Mesendoderm (in vitro differentiated cells): Measurements from ENCODE around the gene SAMD11.
A peak's percentile ranks its signal among the peaks of the same experiment; 100 is the strongest.

Experiments
- DNase-seq: peaks from one replicate; pipeline ENCODE4 v3.0.0; 2013
- H2AK5ac ChIP-seq: 2 replicates; pipeline ENCODE4 v1.6.1; 2013; ENCODE audit warnings: low read length, inconsistent platforms
- H2BK120ac ChIP-seq: 2 replicates; pipeline ENCODE4 v1.6.1; 2013; ENCODE audit warnings: low read depth, mild to moderate bottlenecking, low read length, moderate library complexity, mixed read lengths
- H2BK15ac ChIP-seq: replicated peaks from 2 replicates; pipeline ENCODE4 v1.6.1; 2013; ENCODE audit warnings: low read depth, mild to moderate bottlenecking, moderate library complexity
- H2BK5ac ChIP-seq: 2 replicates; pipeline ENCODE4 v1.6.1; 2013; ENCODE audit warnings: low read length, inconsistent platforms
- H3K18ac ChIP-seq: 2 replicates; pipeline ENCODE4 v1.6.1; 2013; ENCODE audit warnings: mild to moderate bottlenecking, low read length, mixed read lengths
- H3K23ac ChIP-seq: one replicate; pipeline ENCODE4 v1.6.1; 2013; ENCODE audit warnings: low read length
- H3K27ac ChIP-seq: 2 replicates; pipeline ENCODE4 v1.5.1; 2013; ENCODE audit warnings: low read depth, mild to moderate bottlenecking, inconsistent platforms, low read length, moderate library complexity
- H3K27me3 ChIP-seq: 2 replicates; pipeline ENCODE4 v1.6.1; 2013; ENCODE audit warnings: low read length, control low read depth, mild to moderate bottlenecking, inconsistent platforms; ENCODE audit not compliant: insufficient read depth, poor library complexity
- H3K36me3 ChIP-seq: 2 replicates; pipeline ENCODE4 v1.6.1; 2013; ENCODE audit warnings: low read length, inconsistent platforms; ENCODE audit not compliant: control insufficient read depth, insufficient read depth
- H3K4ac ChIP-seq: one replicate; pipeline ENCODE4 v1.6.1; 2013; ENCODE audit warnings: low read depth, mild to moderate bottlenecking, low read length, moderate library complexity
- H3K4me1 ChIP-seq: 2 replicates; pipeline ENCODE4 v1.6.1; 2013; ENCODE audit warnings: low read depth, low read length, inconsistent platforms; ENCODE audit not compliant: control insufficient read depth
- H3K4me2 ChIP-seq: 2 replicates; pipeline ENCODE4 v1.6.1; 2013; ENCODE audit warnings: low read length
- H3K4me3 ChIP-seq: 2 replicates; pipeline ENCODE4 v1.5.1; 2013; ENCODE audit warnings: mild to moderate bottlenecking, low read length
- H3K56ac ChIP-seq: one replicate; pipeline ENCODE4 v1.6.1; 2013; ENCODE audit warnings: low read length
- H3K79me1 ChIP-seq: 2 replicates; pipeline ENCODE4 v1.6.1; 2013; ENCODE audit warnings: low read length, inconsistent platforms
- H3K79me2 ChIP-seq: 2 replicates; pipeline ENCODE4 v1.6.1; 2013; ENCODE audit warnings: mild to moderate bottlenecking, low read length; ENCODE audit not compliant: control insufficient read depth, insufficient read depth
- H3K9ac ChIP-seq: 2 replicates; pipeline ENCODE4 v1.6.1; 2013; ENCODE audit warnings: low read length, inconsistent platforms
- H4K5ac ChIP-seq: one replicate; pipeline ENCODE4 v1.6.1; 2013; ENCODE audit warnings: low read length
- H4K8ac ChIP-seq: one replicate; pipeline ENCODE4 v1.6.1; 2013; ENCODE audit warnings: low read depth, mild to moderate bottlenecking, control low read depth, low read length, moderate library complexity
- WGBS: extraction: QIAGEN DNeasy Blood & Tissue Kit; methylation state at CpG from one replicate; pipeline ENCODE4 v1.1.7; 2013; ENCODE audit warnings: low lambda C conversion rate, missing lambda C conversion rate; ENCODE audit not compliant: insufficient coverage; ENCODE audit errors: extremely low coverage; 5-methylcytosine and 5-hydroxymethylcytosine counted together

Gene SAMD11

GRCh38 chr1:910881-911721 lies 12.6 kb upstream of the SAMD11 start:
- no peak overlapping the region for H2BK15ac ChIP-seq

DNA sequence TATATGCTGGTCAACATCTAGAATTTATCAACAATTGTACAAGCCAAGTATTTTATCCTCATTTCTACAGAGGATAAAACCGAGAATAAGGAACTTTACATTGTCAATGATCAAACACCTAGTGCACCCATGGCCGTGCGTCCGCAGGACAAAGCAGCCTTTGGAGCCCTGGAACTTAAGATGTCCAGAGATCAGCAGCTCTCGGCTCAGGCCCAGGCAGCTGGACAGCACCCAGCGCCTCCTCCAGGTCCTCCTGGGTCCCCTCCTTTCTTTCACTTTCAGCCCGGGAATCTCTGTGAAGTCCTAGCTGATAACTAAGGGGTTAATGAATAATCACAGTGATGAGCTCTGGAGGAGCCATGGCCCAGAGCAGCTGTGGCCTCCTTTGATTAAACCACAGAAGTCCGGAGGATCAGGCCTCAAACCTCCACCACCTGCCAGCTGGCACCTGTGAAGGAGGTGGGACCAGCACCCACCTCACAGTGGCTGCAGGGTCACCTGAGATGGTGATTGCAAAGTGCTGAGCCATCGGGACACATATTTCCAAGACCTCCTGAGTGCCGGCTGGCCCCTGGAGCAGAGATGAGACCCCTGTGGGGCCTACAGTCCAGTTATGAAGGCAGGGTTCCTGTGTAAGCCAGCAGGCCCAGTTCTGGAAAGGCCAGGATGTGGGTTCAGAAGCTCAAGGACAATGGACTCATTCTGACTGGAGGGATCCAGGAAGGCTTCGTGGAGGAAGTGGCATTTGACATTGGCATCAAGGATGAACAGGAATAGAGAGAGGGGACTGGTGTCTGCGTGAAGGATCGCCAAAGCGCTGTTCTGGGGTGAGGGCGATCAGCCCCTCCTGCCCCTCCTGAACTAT lies 11.6 kb upstream of the SAMD11 start:
- no peak overlapping the region for H2BK120ac ChIP-seq
- no peak overlapping the region for H4K8ac ChIP-seq
- no peak overlapping the region for H2AK5ac ChIP-seq
- H3K23ac ChIP-seq = no peak overlapping the region
- no peak overlapping the region for H4K5ac ChIP-seq
- H3K27ac ChIP-seq = no peak overlapping the region
- no peak overlapping the region for H2BK15ac ChIP-seq
- no peaks in the 10 kb centered on the region for H3K4me1 ChIP-seq
- no peak for DNase-seq
- H3K79me1 ChIP-seq = no peaks in the 10 kb centered on the region
- H3K18ac ChIP-seq = no peak overlapping the region
- no peaks in the 10 kb centered on the region for H3K79me2 ChIP-seq
- WGBS = no CpG with 5 or more reads among the region's 15 CpGs
- H3K27me3 ChIP-seq = no peaks in the 10 kb centered on the region
- no peak overlapping the region for H3K9ac ChIP-seq
- H3K4me3 ChIP-seq = no peak overlapping the region
- no peaks in the 10 kb centered on the region for H3K36me3 ChIP-seq
- H3K56ac ChIP-seq = no peak overlapping the region
- no peak overlapping the region for H3K4me2 ChIP-seq
- no peak overlapping the region for H3K4ac ChIP-seq
- H2BK5ac ChIP-seq = no peak overlapping the region

More at GRCh38 chr1:910881-911721, 12.6 kb upstream of the SAMD11 start:
- Histone ChIP-seq H3K27ac (no peak overlapping the region), H4K8ac (no peak overlapping the region), H2AK5ac (no peak overlapping the region), H3K4me2 (no peak overlapping the region), H3K36me3 (no peaks in the 10 kb centered on the region), H3K23ac (no peak overlapping the region), H3K56ac (no peak overlapping the region), H3K4ac (no peak overlapping the region), H3K9ac (no peak overlapping the region), H2BK5ac (no peak overlapping the region), H2BK120ac (no peak overlapping the region), H3K79me2 (no peaks in the 10 kb centered on the region), H3K18ac (no peak overlapping the region), H3K4me1 (no peaks in the 10 kb centered on the region), H4K5ac (no peak overlapping the region), H3K27me3 (no peaks in the 10 kb centered on the region), H3K79me1 (no peaks in the 10 kb centered on the region), H3K4me3 (no peak overlapping the region)
- no peak for DNase-seq
- WGBS = no CpG with 5 or more reads among the region's 25 CpGs

- Histone ChIP-seq H3K79me2 (no peaks in the 10 kb centered on the region), H4K8ac (no peak overlapping the region), H3K79me1 (no peaks in the 10 kb centered on the region), H3K23ac (no peak overlapping the region), H2AK5ac (no peak overlapping the region), H4K5ac (no peak overlapping the region), H3K18ac (no peak overlapping the region), H3K36me3 (no peaks in the 10 kb centered on the region), H3K4me1 (no peaks in the 10 kb centered on the region), H3K27me3 (no peaks in the 10 kb centered on the region), H3K4me3 (no peak overlapping the region), H3K4ac (no peak overlapping the region), H3K27ac (no peak overlapping the region), H2BK120ac (no peak overlapping the region), H3K56ac (no peak overlapping the region), H2BK15ac (no peak overlapping the region), H2BK5ac (no peak overlapping the region), H3K4me2 (no peak overlapping the region), H3K9ac (no peak overlapping the region)
- no CpG with 5 or more reads among the region's 24 CpGs for WGBS
- peak; percentile 54 for DNase-seq
Observed at GRCh38 chr1:912740-913301, 10.9 kb upstream of the SAMD11 start.

DNA sequence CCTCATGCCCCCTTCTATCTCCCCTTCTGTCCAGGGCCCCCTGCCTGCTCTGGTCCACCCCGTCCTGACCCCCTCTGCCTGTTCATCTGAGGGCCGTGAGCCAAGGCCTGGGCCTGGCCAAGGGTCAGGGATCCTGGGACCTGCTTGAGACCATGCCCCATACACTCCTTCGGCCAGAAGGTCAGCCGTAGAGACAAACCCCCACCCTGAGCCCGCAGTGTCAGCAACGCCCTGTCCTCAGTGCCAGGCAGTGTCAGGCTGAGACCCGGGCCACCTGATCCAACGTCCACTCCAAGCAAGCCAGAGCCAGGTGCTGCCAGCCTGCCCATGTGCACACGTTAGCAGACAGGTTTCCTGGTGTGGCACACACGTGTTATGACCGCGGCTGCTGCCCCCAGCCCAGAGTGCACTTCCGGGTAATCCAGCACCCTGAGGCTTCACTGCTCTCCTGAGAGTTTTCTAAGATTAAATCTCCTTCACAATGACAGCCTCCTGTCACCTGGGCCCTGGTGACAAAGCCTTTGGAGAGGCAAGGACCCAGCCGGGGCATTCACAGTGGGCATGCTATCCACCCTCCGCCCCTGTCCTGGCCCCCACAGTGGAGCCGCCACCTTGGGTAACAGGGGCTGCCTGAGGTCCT lies 10.1 kb upstream of the SAMD11 start:
- Histone ChIP-seq H2BK5ac (no peak overlapping the region), H2BK120ac (no peak overlapping the region), H3K4me2 (no peak overlapping the region), H3K9ac (no peak overlapping the region), H3K4me1 (no peaks in the 10 kb centered on the region), H3K23ac (no peak overlapping the region), H4K5ac (no peak overlapping the region), H3K79me2 (no peaks in the 10 kb centered on the region), H3K18ac (no peak overlapping the region), H3K56ac (peak overlapping the region; percentile 42), H3K27ac (no peak overlapping the region), H3K4ac (no peak overlapping the region), H2BK15ac (no peak overlapping the region), H3K27me3 (no peaks in the 10 kb centered on the region), H3K36me3 (no peaks in the 10 kb centered on the region), H3K79me1 (no peaks in the 10 kb centered on the region), H2AK5ac (no peak overlapping the region), H4K8ac (no peak overlapping the region), H3K4me3 (no peak overlapping the region)
- no CpG with 5 or more reads among the region's 16 CpGs for WGBS
- no peak for DNase-seq

DNA sequence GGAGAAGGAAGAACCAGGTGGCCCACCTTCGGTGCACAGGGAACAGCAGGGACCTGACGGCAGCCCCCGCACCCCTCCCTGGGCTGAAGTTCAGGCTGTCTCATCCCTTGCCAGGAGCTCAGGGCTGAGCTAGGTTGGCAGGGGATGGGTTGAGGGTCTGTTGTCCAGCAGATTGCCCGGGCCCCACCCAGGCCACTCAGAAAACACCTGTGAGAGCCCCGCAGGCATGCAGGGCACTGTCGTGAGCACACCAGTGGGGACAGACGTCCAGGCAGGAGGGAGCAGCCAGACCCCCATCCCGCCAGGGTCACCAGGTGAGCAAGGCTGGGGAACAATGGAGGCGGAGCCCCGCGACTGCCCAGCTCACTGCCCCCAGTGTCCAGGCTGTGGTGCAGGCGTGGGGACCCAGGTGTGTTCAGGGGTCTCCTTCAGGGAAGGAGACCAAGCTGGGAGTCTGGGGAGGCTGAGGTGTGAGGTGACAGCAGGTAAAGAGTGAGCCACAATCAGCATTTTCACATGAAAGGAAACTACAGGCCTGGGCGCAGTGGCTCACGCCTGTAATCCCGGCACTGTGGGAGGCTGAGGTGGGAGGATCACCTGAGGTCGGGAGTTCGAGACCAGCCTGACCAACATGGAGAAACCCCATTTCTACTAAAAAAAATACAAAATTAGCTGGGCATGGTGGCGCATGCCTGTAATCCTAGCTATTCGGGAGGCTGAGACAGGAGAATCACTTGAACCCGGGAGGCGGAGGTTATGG lies 9.4 kb upstream of the SAMD11 start:
- WGBS = no CpG with 5 or more reads among the region's 21 CpGs
- H2BK120ac ChIP-seq = no peak overlapping the region
- no peak overlapping the region for H3K27ac ChIP-seq
- H3K4me2 ChIP-seq = no peak overlapping the region
- H3K4ac ChIP-seq = no peak overlapping the region
- H3K56ac ChIP-seq = peak overlapping the region; percentile 15
- H3K36me3 ChIP-seq = no peaks in the 10 kb centered on the region
- H4K5ac ChIP-seq = no peak overlapping the region
- H2BK15ac ChIP-seq = no peak overlapping the region
- H3K79me1 ChIP-seq = no peaks in the 10 kb centered on the region
- no peak for DNase-seq
- H3K23ac ChIP-seq = no peak overlapping the region
- H3K4me3 ChIP-seq = no peak overlapping the region
- H3K9ac ChIP-seq = no peak overlapping the region
- H2AK5ac ChIP-seq = no peak overlapping the region
- no peak overlapping the region for H2BK5ac ChIP-seq
- no peaks in the 10 kb centered on the region for H3K27me3 ChIP-seq
- H3K4me1 ChIP-seq = no peaks in the 10 kb centered on the region
- H4K8ac ChIP-seq = no peak overlapping the region
- H3K79me2 ChIP-seq = no peaks in the 10 kb centered on the region
- H3K18ac ChIP-seq = no peak overlapping the region
